ENCODE measurements around the gene ALPL. TPM values are rescaled to one million over a fixed set of nuclear protein-coding genes. Genes with fewer than 3 reads are reported as not detected.

ALPL gene
- total and polyA plus RNA-seq, 9 of the 15 experiments (the other 6 are each of a cell fraction or from before 2014, with no cell fraction given) = 0.04 to 0.38 (median 0.18) TPM; not detected in 4

- TF ChIP-seq, protein P1, sequence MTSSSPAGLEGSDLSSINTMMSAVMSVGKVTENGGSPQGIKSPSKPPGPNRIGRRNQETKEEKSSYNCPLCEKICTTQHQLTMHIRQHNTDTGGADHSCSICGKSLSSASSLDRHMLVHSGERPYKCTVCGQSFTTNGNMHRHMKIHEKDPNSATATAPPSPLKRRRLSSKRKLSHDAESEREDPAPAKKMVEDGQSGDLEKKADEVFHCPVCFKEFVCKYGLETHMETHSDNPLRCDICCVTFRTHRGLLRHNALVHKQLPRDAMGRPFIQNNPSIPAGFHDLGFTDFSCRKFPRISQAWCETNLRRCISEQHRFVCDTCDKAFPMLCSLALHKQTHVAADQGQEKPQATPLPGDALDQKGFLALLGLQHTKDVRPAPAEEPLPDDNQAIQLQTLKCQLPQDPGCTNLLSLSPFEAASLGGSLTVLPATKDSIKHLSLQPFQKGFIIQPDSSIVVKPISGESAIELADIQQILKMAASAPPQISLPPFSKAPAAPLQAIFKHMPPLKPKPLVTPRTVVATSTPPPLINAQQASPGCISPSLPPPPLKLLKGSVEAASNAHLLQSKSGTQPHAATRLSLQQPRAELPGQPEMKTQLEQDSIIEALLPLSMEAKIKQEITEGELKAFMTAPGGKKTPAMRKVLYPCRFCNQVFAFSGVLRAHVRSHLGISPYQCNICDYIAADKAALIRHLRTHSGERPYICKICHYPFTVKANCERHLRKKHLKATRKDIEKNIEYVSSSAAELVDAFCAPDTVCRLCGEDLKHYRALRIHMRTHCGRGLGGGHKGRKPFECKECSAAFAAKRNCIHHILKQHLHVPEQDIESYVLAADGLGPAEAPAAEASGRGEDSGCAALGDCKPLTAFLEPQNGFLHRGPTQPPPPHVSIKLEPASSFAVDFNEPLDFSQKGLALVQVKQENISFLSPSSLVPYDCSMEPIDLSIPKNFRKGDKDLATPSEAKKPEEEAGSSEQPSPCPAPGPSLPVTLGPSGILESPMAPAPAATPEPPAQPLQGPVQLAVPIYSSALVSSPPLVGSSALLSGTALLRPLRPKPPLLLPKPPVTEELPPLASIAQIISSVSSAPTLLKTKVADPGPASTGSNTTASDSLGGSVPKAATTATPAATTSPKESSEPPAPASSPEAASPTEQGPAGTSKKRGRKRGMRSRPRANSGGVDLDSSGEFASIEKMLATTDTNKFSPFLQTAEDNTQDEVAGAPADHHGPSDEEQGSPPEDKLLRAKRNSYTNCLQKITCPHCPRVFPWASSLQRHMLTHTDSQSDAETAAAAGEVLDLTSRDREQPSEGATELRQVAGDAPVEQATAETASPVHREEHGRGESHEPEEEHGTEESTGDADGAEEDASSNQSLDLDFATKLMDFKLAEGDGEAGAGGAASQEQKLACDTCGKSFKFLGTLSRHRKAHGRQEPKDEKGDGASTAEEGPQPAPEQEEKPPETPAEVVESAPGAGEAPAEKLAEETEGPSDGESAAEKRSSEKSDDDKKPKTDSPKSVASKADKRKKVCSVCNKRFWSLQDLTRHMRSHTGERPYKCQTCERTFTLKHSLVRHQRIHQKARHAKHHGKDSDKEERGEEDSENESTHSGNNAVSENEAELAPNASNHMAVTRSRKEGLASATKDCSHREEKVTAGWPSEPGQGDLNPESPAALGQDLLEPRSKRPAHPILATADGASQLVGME (CRISPR knock-in tag; IDR thresholded peaks at IDR 0.05) = no peak
- TF ChIP-seq ZNF274 (IDR thresholded peaks at IDR 0.05; ENCODE audit: borderline replicate concordance, low read depth, low read length) (no peak), CBFB (CRISPR knock-in tag; IDR thresholded peaks at IDR 0.05) (no peak), ATF1 (CRISPR knock-in tag; IDR thresholded peaks at IDR 0.05) (no peak), ATF1 (tag; IDR thresholded peaks at IDR 0.05) (peak; percentile 35; the same call in 1 of the 2 replicates), FOXM1 (IDR thresholded peaks at IDR 0.05; ENCODE audit: low read depth) (no peak), FOXM1 (CRISPR knock-in tag; IDR thresholded peaks at IDR 0.05; ENCODE audit: low read depth) (no peak), ZNF740 (CRISPR knock-in tag; IDR thresholded peaks at IDR 0.05) (no peak), ZNF740 (tag; IDR thresholded peaks at IDR 0.05) (no peak), RBM15 (IDR thresholded peaks at IDR 0.05; ENCODE audit: insufficient read depth, low read length) (no peak), SMAD3 (CRISPR knock-in tag; conservative IDR thresholded peaks at IDR 0.05) (no peak), NUFIP1 (IDR thresholded peaks at IDR 0.05; ENCODE audit: partially characterized antibody) (no peak), MAFG (tag; conservative IDR thresholded peaks at IDR 0.05) (no peak), MTA1 (IDR thresholded peaks at IDR 0.05; ENCODE audit: borderline replicate concordance) (no peak), RAD51 (IDR thresholded peaks at IDR 0.05; ENCODE audit: borderline replicate concordance, low read depth) (no peak), GTF2E2 (tag; IDR thresholded peaks at IDR 0.05) (no peak), BHLHE40 (IDR thresholded peaks at IDR 0.05; ENCODE audit: low read length) (peak; percentile 89), ZBTB7A (IDR thresholded peaks at IDR 0.05; ENCODE audit: borderline replicate concordance, control insufficient read depth, low read depth, low read length) (no peak), SMARCE1 (IDR thresholded peaks at IDR 0.05) (0 out of 2 replicates have a peak, but pooled peaks have one; percentile 18), ZBTB8A (IDR thresholded peaks at IDR 0.05; ENCODE audit: partially characterized antibody) (no peak), ASH1L (IDR thresholded peaks at IDR 0.05; ENCODE audit: borderline replicate concordance, low read depth, partially characterized antibody) (no peak), IRF2 (CRISPR knock-in tag; IDR thresholded peaks at IDR 0.05) (no peak), ZFX (CRISPR knock-in tag; IDR thresholded peaks at IDR 0.05) (peak; percentile 62)
- TF ChIP-seq, protein P2, sequence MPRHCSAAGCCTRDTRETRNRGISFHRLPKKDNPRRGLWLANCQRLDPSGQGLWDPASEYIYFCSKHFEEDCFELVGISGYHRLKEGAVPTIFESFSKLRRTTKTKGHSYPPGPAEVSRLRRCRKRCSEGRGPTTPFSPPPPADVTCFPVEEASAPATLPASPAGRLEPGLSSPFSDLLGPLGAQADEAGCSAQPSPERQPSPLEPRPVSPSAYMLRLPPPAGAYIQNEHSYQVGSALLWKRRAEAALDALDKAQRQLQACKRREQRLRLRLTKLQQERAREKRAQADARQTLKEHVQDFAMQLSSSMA (CRISPR knock-in tag; IDR thresholded peaks at IDR 0.05) = no peak
These were observed 77.8 kb downstream of the ALPL start (continued) for GRCh38 chr1:21586846-21587601.
